NOMO-1 treated with dmso at 0.1 percent for 144 hours (cell line): ENCODE measurements around the gene DENND2A.
A peak's percentile ranks its signal among the peaks of the same experiment; 100 is the strongest.
"Not testable (repeated sequence)": the region's sequence is repeated elsewhere in the genome, so short reads cannot be mapped to it uniquely, and the experiment has no call there.

Experiments used
- DNase-seq: peaks from one replicate; lab custom pipeline; 2025; ENCODE audit not compliant: unreplicated experiment; lab: John Stamatoyannopoulos, UW

Gene DENND2A

DNA sequence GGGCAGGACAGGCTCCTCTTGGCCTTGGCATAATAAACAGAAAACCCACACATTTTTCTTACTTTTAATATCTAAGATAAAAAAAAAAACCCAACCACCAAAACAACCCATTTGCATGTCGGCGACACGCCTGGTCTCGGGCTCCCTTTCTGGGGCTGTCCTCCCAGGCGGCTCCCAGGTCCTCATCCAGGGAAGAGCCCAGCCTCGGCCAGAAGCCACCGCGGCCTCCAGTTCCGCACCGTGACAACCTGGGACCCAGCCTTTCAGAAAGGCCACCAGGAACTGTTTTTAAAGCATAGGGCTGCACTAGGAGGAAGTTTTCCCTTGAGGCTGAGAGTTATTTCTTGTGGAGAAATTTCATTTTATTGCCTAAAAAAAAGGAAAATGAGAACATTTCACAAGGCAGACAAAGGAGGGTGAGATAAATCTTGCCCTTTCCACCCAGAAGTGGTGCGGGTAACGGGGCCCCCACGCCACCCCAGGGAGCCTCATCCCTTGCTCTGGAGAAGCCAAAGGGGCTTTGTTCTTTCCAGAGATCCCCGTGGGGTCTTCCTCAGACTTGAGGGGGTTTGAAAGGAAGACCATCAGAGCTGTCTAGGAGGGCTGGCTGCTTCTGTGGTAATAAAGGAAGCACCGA is 122.1 kb downstream of the DENND2A start:
- DNase-seq = no peak

DNA sequence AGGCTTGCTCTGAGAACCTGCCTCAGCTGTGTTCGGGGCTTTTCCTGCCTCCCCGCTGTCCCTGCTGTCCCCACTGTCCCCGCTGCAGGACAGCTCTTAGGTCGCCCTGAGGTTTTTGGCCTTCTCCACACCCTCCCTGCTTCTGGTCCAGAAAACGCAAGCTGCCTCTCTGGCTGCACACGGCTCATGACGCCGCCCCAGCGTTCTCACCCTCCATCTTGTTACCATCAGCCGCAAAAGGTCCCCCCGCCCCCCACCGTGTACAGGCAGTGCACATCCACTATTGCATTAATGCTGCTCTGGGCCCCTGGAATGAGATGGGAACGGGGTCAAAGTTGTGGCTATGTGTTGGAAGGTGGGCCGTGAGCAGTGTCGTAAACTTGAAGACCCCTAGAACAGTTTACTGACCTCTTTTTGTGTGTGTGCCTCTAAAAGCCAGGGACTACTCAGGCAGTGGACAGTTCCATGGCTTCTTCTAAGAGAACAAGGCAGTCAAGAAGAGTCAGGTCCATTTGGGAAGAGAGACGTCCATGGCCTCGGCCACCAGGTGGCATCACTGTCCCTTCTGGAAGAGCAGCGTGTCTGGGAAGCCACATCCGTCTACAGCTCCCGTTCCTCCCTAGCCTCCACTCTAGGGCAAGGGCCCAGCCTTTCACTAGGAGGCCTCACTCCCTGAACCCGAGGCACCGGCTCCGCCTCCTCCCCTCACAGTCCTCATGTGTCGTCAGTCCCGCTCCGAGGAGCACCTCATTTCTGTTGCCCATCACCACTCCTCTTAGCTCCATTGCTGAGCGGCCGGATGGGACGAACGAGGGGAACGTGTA is 122.9 kb downstream of the DENND2A start:
- peak; percentile 26 for DNase-seq

DNA sequence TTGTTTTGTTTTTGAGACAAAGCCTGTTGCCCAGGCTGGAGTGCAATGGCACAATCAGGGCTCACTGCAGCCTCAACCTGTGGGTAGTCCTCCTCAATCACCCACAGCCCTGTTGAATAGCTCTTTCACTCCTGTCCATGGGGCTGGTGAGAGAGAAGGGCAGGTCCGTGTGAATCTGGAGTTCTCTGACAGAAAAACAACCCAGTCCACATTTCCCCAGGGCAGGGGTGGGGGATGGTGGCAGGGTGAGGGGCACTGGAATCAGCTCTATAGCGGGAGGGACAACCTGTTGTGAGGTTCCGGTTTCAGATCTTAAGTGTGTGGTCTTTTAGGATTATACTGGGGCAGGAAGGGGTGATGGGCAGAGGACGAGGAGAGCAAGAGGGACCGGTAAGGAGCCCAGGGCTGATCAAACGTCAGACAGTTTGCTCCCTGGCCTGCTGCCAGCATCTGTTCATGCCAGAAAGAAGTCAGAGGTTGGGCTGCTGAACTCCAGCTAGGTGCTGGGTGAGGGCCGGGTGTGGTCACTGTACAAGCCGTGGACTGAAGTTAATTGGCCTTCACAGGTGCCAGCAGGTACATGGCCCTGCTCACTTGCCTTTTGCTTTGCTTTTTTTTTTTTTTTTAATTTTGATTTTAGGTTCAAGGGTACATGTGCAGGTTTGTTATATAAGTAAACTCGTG is 128.2 kb downstream of the DENND2A start:
- DNase-seq = no peak

DNA sequence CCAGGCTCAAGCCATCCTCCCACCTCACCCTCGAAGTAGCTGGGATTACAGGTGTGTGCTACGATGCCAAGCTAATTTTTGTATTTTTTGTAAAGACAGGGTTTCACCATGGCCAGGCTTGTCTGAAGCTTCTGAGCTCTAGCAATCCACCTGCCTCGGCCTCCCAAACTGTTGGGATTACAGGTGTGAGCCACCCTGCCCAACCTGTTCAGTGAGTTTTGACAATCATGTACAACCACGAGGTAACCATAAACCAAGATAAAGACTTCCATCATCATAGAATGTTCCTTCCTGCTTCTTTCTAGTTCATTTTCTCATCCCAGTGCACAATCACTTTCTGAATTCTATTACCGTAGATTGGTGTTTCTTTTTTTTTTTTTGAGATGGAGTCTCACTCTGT is 130.8 kb downstream of the DENND2A start:
- DNase-seq = no peak

DNA sequence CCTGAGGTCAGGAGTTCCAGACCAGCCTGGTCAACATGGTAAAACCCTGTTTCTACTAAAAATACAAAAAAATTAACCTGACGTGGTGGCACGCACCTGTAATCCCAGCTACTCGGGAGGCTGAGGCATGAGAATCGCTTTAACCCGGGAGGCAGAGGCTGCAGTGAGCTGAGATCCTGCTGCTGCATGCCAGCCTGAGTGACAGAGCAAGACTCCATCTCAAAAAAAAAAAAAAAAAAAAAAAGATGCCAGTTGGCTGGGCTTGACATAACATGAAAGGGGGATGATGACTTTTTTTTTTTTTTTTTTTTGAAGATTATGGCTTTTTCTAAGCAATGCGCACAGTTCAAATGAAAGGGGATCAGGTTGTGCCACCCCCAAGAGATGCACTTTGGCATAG is 133.1 kb downstream of the DENND2A start:
- not testable (repeated sequence) for DNase-seq

DNA sequence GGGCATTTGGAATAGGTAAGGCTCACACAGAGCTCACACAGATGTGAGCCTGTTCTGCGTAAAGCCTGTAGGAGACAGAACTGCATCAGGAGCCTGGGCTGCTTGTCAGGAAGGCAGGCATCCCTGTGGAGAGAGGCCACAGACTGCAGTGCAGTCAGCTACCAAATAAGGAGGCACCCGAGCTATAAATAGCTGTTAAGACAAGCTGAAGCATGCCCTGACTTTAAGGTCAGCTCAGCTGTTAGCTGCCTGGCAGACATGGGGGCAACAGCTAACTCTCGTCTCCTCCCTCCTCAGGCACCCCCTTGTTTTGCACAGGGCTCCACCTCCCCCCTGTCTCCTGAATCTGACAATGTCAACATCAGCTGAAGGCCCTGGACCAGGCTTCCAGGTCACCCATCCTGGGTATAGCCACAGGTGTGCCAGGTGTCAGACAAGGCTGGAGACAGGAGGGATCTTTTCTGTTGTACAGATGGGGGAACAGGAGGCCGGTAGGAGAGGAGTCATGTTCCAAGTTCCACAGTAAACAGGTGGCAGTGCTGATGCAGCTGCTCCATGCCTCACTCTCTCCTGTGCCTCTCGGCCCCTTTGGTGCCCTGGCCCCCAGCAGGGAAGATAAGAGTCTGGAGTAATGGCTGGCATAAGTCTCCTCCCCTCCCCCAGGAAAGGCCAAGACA is 133.7 kb downstream of the DENND2A start:
- no peak for DNase-seq

DNA sequence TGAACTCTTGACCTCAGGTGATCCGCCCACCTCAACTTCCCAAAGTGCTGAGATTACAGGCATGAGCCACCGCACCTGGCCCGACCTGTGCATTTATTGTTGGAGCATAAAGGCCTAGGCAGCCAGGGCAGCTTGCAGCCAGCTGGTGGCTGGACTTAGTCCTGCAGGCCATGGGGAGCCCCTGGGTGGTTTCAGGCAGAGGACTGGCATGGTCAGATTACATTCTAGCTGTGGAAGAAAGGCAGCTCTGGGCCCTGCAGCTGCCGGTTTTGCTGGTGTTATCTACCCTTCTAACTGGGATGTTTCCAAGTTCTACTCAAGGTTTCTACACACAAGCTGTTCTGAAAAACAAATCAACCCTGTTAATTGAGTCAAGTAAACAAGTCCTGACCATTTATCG is 138.6 kb downstream of the DENND2A start:
- no peak for DNase-seq

DNA sequence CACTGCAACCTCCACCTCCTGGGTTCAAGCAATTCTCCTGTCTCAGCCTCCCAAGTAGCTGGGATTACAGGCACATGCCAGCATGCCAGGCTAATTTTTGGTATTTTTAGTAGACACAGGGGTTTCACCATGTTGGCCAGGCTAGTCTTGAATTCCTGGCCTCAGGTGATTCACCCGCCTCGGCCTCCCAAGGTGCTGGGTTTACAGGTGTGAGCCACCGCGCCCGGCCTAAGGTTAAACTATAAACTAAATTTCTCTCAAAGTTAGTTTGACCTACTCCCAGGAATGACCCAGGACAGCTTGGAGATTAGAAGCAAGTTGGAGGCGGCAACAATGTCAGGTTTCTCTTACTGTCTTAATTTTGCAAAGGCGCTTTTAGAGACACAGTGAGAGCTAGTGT is 142.8 kb downstream of the DENND2A start:
- DNase-seq = not testable (repeated sequence)

DNA sequence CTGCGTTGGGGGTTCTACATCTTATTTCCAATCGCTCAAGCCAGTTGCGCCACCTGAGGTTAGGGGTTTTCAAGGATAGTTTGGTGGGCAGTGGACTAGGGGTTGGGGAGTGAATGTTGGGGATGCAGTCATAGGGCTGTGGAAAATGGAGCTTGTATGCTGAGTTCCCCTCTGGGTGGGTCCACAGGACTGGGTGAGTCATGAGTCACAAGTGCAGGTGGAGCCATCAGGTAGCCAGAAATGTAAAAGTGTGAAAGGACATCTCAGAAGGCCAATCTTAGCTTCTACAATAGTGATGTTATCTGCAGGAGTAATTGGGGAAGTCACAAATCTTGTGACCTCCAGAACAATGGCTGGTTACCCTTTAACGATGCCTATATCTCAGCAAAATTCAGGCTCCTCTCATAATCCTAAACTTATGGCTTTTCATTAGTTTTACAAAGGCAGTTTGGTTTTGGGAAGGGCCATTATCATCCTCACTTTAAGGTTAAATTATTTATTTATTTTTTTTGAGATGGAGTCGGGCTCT is 143.3 kb downstream of the DENND2A start:
- no peak for DNase-seq

DNA sequence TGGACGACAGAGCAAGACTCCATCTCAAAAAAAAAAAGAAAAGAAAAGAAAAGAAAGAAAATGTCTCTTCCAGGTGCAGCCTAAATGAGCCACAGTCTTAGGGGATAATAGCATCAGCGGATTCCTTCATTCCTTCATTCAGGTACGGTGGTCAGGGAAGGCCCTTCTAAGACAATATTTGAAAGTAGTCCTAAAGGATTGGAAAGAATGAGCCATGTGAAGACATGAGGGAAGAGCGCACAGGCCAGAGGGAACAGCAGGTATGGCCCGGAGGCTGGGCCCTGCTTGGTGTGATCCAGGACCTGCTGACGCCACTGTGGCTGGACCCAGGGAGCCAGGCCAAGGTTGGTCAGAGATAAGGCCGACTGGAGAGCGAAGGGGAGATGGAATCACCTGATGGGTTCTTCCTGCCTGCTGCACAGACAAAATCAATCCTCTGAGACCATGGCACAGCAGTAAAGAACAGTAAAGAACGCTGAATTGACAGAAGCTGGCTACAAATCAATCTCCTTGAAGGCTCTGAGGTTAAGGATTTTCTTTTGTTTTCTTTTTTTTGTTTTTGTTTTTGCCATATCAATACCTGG is 145.0 kb downstream of the DENND2A start:
- DNase-seq = no peak

DNA sequence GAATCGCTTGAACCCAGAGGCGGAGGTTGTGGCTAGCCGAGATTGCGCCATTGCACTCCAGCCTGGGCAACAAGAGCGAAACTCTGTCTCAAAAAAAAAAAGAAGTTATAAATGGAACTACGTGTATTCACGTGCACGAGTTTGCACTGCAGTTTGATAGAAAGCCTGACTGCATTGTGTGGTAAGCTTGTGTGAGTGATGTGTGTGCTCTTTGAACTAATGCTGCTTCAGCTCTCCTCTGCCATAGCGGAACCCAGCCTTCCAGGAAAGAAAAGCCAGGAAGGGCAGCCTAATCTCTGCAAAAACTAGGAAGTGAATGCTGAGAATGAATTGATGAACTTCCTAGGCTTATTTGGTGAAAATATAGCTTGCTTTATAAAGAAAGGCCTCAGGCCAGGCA is 145.7 kb downstream of the DENND2A start:
- DNase-seq = no peak

DNA sequence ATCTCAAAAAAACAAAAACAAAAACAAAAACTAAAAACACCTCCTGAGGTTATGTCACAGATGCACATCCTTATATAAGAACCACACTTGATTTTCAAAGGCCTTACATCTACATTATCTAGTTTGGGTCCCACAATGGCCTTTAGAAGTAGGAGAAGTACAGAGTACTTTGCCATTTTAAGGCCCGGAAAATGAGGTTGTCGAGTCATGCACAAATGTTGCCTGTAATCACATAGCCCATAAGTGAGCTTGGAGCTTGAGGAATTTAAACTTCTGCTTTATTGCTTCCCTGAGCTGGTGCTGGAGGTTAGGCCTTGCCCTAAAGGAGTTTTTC is 151.6 kb downstream of the DENND2A start:
- no peak for DNase-seq

DNA sequence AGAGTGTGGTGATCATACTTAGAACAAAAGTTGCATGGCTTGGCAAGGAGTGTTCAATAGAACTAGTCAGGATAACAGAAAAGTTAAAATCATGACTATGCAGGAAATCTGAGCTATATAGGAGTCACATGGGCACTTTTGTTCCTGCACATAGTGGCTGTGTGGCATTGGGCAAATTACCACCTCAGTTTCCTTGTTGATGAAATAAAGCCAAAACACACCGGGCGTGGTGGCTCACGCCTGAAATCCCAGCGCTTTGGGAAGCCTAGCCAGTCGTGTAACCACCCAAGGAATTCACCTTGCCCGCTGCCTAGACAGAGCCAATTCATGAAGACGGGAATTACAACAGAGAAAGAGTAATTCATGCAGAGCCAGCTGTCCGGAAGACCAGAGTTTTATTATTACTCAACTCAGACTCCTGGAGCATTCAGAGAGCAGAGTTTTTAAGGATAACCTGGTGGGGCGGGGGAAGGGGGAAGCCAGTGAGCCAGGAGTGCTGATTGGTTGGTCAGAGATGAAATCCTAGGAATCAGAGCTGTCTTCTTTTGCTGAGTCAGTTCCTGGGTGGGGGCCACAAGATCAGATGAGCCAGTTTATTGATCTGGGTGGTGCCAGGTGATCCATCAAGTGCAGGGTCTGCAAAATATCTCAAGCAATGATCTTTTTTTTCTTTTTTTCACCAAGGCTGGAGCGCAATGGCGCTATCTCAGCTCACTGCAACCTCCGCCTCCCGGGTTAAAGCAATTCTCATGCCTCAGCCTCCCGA is 154.9 kb downstream of the DENND2A start:
- no peak for DNase-seq

DNA sequence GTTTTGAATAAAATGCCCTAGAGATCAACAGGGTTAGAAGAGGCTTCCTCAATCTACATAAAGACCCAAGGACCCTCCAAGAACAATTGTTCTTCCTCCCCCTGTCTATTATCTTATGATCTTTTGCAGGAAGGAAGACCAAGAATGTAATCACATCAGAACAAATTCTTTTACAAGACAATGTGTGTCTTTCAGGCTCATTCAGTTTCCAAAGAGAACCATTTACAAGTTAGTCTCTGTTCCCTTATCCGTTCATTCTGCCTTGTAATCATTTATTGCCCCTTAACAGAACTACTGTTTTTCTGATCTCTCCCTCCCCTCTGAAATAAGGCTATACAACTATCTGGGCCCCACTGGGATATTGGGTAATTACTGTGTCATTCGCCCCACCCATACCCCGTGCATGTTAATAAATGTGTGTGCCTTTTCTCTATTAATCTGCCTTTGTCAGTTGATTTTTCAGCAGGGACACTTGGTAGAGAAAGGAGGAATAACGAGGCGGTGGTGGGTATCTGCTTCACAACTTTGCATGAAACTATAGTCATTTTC is 155.6 kb downstream of the DENND2A start:
- no peak for DNase-seq

DNA sequence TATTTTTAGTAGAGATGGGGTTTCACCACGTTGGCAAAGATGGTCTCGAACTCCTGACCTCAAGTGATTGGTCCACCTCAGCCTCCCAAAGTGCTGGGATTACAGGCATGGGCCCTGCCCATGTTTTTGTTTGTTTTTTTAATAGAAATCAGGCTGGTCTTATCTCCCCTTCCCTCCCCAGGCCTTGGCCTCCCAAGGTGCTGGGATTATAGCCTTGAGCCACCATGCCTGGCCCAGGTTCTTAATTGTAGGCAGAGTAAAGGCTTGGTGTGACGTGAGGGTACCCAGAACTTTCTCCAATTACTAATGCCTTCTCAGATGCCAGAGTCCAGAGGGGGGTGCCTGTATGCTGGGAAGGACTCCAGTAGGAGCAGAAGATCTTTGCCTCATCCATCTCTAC is 156.1 kb downstream of the DENND2A start:
- DNase-seq = no peak

DNA sequence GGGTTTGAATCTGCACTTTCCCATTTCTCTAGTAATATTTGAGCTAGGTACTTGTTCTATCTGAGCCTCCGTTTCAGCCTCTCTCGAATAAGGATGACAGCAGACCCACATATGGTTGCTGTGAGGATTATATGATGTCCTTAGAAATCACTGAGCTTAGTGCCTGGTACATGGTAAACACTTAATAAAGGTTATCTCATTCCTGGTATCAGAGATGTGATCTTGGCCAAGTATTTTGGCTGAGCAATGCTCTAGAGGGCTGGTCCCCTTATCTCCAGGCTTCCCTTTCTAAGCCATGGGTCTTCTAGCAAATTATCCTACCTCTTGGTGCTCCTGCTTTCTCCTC is 160.9 kb downstream of the DENND2A start:
- DNase-seq = no peak

DNA sequence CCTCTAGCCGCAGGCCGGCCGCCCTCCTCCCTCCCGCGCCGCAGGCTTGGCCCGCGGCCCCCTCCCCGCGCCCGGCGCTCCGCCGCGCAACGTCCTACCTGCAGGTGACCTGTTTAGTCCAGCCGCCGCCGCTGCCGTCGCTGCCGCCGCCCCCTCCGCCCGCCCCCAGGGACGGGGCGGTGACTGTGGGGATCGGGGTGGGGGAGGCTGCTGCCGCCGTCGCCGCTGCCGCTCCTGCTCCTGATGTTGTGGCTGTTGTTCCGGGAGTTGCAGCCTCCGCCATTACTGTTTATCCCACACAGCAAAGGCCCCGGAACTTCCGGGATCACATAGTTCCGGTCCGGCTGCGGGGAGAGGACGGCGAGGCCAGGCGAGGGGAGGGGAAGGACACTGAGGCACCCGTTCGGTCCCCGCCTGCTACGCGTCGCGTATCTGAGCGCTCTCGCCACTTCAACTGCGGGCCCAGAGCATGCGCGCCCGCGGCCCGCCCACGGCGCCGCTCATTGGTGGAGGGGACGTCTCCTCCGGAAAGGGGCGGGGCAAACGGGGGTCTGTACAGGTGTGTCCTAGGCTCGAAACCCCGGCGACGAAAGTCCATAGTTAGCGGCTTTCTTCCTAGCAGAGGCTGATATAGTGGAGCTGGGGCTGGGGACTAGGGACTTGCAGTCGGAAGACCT is 161.4 kb downstream of the DENND2A start, which contains the start of gene MKRN1:
Gene MKRN1, minus strand, starts transcription at position 444 of the 677 bp plus-strand sequence. Its CDS starts 161 bp downstream, at position 283.
- peak; percentile 71 for DNase-seq

DNA sequence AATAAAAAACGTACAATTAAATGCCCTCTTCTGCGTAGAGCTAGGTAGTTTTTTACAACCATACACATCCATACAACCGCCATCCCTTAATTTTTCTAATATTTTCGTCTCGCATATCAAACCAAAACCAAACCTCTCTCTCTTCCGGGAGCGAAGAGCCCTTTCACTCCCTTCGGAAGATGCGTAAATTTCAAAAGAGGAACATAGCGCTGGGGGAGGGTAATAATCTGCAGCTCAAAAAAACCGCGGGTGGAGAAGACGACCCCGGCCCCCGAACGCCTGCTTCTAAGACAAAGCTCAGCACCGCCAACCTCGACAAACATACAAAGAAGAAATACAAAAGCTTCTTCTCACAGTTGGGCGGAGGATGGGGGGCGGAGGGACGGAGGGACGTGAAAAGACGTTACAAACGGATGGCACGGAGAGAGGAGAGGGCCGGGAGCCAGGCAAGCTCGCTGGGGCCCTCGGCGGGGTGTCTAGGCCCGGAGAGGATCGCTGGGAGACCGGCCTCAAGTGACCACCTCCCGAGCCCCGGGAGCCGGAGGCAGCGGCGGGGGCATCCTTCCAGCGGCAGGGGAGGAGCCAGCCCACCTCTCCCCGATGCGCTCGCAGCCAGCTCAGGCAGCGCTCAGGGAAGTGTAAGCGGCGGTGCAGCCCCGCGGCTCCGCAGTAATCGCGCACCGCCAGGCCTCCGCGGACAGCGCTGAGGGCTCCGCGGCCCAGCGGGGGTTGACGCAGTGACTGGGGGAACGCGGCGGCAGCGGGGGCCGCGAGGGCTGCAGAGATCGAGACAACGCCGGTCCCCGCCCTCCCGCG is 162.2 kb downstream of the DENND2A start:
- peak; percentile 51 for DNase-seq
